ENCODE results near the gene NME9.

DNA sequence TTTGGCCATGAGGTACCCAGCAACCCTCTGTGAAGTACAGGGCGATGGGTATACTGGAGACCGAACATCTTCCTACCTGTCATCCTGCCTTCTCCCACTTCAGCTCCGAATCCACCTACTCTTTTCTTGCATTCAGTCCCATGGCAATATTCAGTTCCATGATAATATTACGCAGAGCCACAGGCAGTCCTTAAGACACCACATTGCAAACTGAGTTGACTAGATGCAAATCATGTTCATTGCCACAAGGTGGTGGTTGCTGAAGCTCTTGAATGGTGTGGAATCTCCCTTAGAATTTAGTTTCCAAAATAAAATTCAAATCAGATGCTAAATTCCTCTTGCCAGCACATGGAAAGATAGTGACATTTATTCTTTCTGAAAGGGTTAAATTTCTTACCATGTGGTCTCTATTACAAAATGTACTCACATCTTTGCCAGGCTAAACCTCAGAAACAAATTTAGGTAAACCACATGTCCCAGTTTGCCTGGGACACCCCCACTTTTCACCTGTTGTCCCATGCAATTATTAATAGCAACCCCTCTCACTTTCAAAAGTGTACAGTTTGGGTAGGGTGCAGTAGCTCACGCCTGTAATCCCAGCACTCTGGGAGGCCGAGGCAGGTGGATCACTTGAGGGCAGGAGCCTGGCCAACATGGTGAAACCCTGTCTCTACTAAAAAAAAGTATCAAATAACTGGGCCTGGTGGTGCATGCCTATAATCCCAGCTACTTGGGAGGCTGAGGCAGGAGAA lies 1.7 kb upstream of the NME9 start:
- TF ChIP-seq, protein P1, sequence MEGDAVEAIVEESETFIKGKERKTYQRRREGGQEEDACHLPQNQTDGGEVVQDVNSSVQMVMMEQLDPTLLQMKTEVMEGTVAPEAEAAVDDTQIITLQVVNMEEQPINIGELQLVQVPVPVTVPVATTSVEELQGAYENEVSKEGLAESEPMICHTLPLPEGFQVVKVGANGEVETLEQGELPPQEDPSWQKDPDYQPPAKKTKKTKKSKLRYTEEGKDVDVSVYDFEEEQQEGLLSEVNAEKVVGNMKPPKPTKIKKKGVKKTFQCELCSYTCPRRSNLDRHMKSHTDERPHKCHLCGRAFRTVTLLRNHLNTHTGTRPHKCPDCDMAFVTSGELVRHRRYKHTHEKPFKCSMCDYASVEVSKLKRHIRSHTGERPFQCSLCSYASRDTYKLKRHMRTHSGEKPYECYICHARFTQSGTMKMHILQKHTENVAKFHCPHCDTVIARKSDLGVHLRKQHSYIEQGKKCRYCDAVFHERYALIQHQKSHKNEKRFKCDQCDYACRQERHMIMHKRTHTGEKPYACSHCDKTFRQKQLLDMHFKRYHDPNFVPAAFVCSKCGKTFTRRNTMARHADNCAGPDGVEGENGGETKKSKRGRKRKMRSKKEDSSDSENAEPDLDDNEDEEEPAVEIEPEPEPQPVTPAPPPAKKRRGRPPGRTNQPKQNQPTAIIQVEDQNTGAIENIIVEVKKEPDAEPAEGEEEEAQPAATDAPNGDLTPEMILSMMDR (IDR thresholded peaks at IDR 0.05), result no peak
- TF ChIP-seq POLR2A (IDR thresholded peaks at IDR 0.05), result no peak
